COLO668 (cell line): ENCODE measurements around the gene TNIK.

Experiments used
- DNase-seq: peaks from one replicate; lab custom pipeline; 2025; ENCODE audit not compliant: unreplicated experiment; lab: John Stamatoyannopoulos, UW

The TNIK gene

GRCh38 chr3:171234298-171235010, 225.8 kb downstream of the TNIK start:
- DNase-seq: no peak

- DNase-seq: no peak
Measured at GRCh38 chr3:171231361-171231760, 228.8 kb downstream of the TNIK start.

DNA sequence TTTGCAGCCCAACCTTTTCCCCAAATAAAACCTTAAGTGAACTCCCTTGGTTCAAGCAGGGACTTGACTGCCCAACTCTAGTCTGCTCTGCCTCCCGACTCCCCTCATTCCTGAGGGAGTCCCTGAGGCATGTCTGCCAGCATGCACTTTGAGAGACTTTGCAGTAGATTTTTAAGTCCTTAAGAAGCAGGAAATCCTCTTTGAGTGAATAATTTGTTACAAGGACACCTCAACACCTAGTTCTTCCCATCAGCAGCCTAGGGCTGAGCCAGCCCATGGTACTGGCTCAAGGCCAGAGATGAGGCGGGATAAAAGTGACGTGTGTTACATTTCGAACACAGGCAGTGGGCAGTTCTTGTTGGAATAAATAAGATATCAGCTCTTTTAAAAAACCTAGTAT, 229.3 kb downstream of the TNIK start:
- no peak for DNase-seq

DNA sequence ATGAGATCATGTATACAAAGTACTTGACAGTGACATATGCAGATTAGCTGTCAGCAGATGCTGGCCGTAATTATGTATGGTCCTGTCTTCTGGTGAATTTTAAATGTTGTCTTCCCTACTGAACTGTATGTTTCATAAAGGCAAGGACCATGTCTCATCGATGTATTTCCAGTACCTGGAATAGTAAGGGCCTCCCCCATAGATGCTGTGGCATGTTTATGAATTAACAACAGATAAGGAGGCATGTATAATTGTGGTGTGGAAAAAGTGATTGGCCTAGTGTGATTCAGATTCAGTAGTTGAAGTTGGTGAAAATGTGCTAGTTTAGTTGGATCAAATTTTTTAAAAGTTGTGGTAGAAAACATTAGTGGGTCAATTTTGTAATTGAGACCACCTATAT, 231.0 kb downstream of the TNIK start:
- no peak for DNase-seq

GRCh38 chr3:171228240-171228639, 232.0 kb downstream of the TNIK start:
- no peak for DNase-seq

DNA sequence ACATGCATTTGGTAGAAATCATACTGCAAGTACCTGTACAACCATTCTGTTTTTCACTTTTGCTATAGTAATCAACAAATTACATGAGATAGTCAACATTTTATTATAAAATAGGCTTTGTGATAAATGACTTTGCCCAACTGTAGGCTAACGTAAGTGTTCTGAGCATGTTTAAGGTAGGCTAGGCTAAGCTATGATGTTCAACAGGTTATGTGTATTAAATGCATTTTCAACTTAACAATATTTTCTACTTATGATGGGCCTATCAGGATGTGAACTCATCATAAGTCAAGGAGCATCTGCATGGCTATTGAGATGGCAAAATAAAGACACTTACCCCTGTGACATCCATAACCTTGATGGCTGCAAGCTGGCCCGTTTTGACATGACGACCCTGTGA, 232.4 kb downstream of the TNIK start:
- DNase-seq: no peak

GRCh38 chr3:171227359-171227758, 232.8 kb downstream of the TNIK start:
- no peak for DNase-seq

DNA sequence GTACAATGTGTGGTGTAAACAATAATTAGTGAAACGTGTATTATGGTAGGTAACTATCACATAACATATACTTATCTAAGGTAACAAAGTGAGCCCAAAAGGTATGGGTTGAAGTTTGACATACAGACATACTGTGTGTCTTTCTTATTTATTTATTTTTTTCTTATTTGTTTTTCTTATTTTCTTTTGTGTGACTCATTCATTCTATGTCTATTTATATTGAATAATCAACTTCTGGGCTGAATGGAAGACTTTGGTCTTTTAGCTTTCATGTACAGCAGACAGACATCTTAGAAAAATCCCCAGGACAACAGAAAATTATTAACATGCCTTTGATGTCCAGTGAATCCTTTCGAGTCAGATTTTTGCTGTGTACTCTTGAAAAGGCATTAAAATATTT, 233.4 kb downstream of the TNIK start:
- no peak for DNase-seq

- no peak for DNase-seq
Measured at GRCh38 chr3:171225708-171226107, 234.5 kb downstream of the TNIK start.

- no peak for DNase-seq
Measured at GRCh38 chr3:171225165-171225564, 235.0 kb downstream of the TNIK start.

GRCh38 chr3:171223396-171223795, 236.8 kb downstream of the TNIK start:
- DNase-seq: no peak

- DNase-seq: no peak
Measured at GRCh38 chr3:171222995-171223394, 237.2 kb downstream of the TNIK start.

GRCh38 chr3:171221597-171221996, 238.6 kb downstream of the TNIK start:
- no peak for DNase-seq

DNA sequence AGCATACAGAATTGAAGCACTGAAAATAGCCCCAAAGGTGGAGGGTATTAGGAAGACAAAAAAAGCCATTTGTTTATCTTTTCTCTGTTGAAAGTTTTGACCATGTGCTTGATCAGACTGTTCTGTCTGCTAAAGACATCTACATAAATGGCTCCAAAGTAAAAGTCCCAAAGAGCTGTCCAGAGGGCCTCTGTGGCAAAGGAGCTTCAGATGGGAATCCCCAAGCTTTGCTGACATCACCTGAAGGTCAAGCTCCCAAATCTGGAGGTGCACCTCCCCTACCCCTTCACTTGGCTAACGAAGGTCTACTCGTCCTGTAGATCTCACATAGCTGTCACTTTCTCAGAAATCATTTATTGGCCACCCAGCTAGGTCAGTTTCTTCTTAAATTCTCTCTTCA, 239.1 kb downstream of the TNIK start:
- no peak for DNase-seq

- no peak for DNase-seq
Measured at GRCh38 chr3:171219258-171219657, 240.9 kb downstream of the TNIK start.

DNA sequence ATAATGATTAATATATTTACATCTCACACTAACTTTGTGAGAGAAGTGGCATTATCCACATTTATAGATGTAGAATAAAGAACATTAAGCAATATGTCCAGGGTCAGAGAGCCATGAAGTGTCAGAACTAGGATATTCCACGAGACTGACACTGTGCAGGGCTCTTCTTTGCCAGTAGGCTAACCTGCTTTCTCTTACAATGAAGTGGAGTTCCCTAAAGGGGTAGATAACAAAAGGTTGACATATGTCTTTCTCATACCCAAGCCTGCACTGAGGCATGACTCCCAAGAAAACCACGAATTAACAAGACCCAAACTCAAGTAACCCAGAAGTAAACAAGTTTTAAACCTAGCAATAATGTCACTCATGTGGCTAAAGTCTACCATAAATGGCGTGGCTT, 242.1 kb downstream of the TNIK start:
- no peak for DNase-seq

GRCh38 chr3:171213907-171214306, 246.3 kb downstream of the TNIK start:
- DNase-seq: no peak

DNA sequence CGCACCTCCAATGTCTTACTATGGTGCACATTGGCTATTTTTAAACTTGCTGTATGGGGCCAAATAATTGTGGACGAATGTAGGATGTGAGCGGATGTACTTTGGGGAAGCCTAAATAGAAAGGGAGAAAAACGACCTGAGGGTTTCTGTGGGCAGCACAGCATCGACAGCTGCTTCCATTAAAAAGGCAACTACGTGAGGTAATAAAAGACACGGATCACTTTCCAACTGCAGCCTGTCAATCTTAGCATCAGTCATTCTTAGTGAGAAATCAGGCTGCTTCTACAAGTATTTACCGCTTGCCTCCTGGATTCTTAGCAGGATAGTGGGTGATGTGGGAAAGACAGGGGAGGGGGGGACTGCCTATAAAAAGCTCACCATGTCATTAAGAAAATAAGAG, 247.0 kb downstream of the TNIK start:
- DNase-seq: no peak

GRCh38 chr3:171212648-171213047, 247.6 kb downstream of the TNIK start:
- DNase-seq: no peak

GRCh38 chr3:171206283-171206682, 253.9 kb downstream of the TNIK start:
- no peak for DNase-seq

GRCh38 chr3:171204942-171205341, 255.3 kb downstream of the TNIK start:
- DNase-seq: no peak

GRCh38 chr3:171201825-171202224, 258.4 kb downstream of the TNIK start:
- no peak for DNase-seq

GRCh38 chr3:171200750-171201088, 259.5 kb downstream of the TNIK start:
- DNase-seq: no peak
